Caco-2 (cell line): ENCODE results near the gene SLC24A1. TPM values are rescaled to one million over a fixed set of nuclear protein-coding genes. Genes with fewer than 3 reads are reported as not detected.

Experiments
- BruUV-seq: library from RNA; stranded (reverse); fragments of 400-500 nt; replicated peaks from 2 replicates; lab custom pipeline; 2021; lab: Mats Ljungman, UMichigan
- CTCF ChIA-PET: fragments of 300-600 bp; sonication (Branson Sonifier 250); formaldehyde crosslinking; loops from one replicate; lab custom pipeline; 2022; ENCODE audit warnings: antibody characterized with exemption; lab: Charles Lee
- POLR2A ChIA-PET: fragments of 300-600 bp; sonication (Branson Sonifier 250); formaldehyde crosslinking; loops from one replicate; lab custom pipeline; 2022; ENCODE audit warnings: antibody characterized with exemption; lab: Charles Lee
- DNase-seq, 2 experiments: peaks; one replicate each; pipeline versions ENCODE4 v3.0.0 to v3.0.0-alpha.2; 2020 to 2022
- H3K27me3 ChIP-seq: replicated peaks from 2 replicates; pipeline ENCODE4 v1.6.0; 2011; ENCODE audit warnings: low read length; ENCODE audit not compliant: control insufficient read depth, insufficient read depth
- H3K36me3 ChIP-seq: 2 replicates; pipeline ENCODE4 v1.5.1; 2011; ENCODE audit warnings: low read length; ENCODE audit not compliant: control insufficient read depth, insufficient read depth
- H3K4me1 ChIP-seq: fragments of 250-450 bp; sonication (Bioruptor Pico); 2 replicates; pipeline ENCODE4 v1.5.1; 2020; ENCODE audit warnings: mild to moderate bottlenecking
- H3K4me3 ChIP-seq: 2 replicates; pipeline ENCODE4 v1.5.1; 2011; ENCODE audit warnings: low read depth, mild to moderate bottlenecking, control low read depth, low read length
- H3K9me3 ChIP-seq: fragments of 250-450 bp; sonication (Bioruptor Pico); 2 replicates; pipeline ENCODE4 v1.5.1; 2020; ENCODE audit warnings: mild to moderate bottlenecking, moderate library complexity
- H3K27ac Mint-ChIP-seq: one replicate; pipeline ENCODE4 v1.8.0; 2022; ENCODE audit warnings: mixed read lengths; ENCODE audit not compliant: unreplicated experiment
- H3K27me3 Mint-ChIP-seq: one replicate; pipeline ENCODE4 v1.8.0; 2022; ENCODE audit warnings: mixed read lengths; ENCODE audit not compliant: insufficient read depth, unreplicated experiment
- H3K36me3 Mint-ChIP-seq: one replicate; pipeline ENCODE4 v1.8.0; 2022; ENCODE audit warnings: mild to moderate bottlenecking, mixed read lengths; ENCODE audit not compliant: insufficient read depth, unreplicated experiment
- H3K4me1 Mint-ChIP-seq: one replicate; pipeline ENCODE4 v1.8.0; 2022; ENCODE audit warnings: low read depth, mixed read lengths; ENCODE audit not compliant: unreplicated experiment
- H3K4me3 Mint-ChIP-seq: one replicate; pipeline ENCODE4 v1.8.0; 2022; ENCODE audit warnings: mild to moderate bottlenecking, moderate library complexity, mixed read lengths; ENCODE audit not compliant: unreplicated experiment
- H3K9me3 Mint-ChIP-seq: one replicate; pipeline ENCODE4 v1.8.0; 2022; ENCODE audit warnings: mixed read lengths; ENCODE audit not compliant: unreplicated experiment
- intact Hi-C: fragments of 100-400 bp; cut with micrococcal nuclease; formaldehyde crosslinking; loops from one replicate; pipeline ENCODE4 v1.10.0; 2022; ENCODE audit not compliant: unreplicated experiment
- total RNA-seq: library from RNA; stranded (reverse); gene quantifications from 2 replicates; pipeline ENCODE4 v1.2.3, GENCODE V29; 2022
- TF ChIP-seq, protein P1 (sequence below), 2 experiments: fragments of 200-600 bp in 1 of 2; IDR thresholded peaks; 1 replicate in 1 of 2; 2 replicates in 1 of 2; pipeline versions ENCODE4 v1.5.1 to v1.8.0; 2011 to 2022; ENCODE audit warnings: antibody characterized with exemption in 1 of 2, control low read depth in 1 of 2, inconsistent platforms in 1 of 2, low read depth in 1 of 2, low read length in 1 of 2, mild to moderate bottlenecking in 1 of 2, moderate library complexity in 1 of 2; ENCODE audit not compliant: insufficient read depth in 1 of 2, severe bottlenecking in 1 of 2, unreplicated experiment in 1 of 2

SLC24A1 gene
- total RNA-seq, 1 experiment from 2014 or later, result 8.7 TPM

DNA sequence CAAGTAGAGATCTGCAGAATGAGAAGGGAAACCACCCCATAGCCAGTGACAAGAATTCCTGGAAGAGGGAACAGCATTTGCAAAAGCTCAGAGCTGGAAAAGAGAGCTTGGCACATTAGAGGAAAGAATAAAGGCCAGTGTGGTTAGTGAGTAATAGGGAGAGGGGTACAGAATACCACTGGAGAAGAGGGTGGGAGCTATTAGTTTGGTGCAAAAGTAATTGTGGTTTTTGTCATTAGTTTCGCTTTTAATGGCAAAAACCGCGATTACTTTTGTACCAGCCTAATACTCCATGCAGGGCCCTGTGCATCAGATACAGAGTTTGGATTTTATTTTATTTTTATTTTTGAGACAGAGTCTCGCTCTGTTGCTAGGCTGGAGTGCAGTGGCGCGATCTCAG lies 9.8 kb downstream of the SLC24A1 start:
- H3K36me3 ChIP-seq, result no peaks in the 10 kb centered on the region
- POLR2A ChIA-PET, result no interaction called here
- BruUV-seq, result no TSS peak
- Mint-ChIP-seq H3K27me3 (no peaks in the 10 kb centered on the region), H3K4me1 (no peaks in the 10 kb centered on the region), H3K27ac (no peak overlapping the region), H3K4me3 (no peak overlapping the region), H3K36me3 (no peaks in the 10 kb centered on the region), H3K9me3 (no peaks in the 10 kb centered on the region)
- intact Hi-C loops, result no loop called here
- H3K4me1 ChIP-seq, result 0 out of 2 replicates have a peak, but pooled peaks cover 7% of the 10 kb centered on the region
- TF ChIP-seq, protein P1, sequence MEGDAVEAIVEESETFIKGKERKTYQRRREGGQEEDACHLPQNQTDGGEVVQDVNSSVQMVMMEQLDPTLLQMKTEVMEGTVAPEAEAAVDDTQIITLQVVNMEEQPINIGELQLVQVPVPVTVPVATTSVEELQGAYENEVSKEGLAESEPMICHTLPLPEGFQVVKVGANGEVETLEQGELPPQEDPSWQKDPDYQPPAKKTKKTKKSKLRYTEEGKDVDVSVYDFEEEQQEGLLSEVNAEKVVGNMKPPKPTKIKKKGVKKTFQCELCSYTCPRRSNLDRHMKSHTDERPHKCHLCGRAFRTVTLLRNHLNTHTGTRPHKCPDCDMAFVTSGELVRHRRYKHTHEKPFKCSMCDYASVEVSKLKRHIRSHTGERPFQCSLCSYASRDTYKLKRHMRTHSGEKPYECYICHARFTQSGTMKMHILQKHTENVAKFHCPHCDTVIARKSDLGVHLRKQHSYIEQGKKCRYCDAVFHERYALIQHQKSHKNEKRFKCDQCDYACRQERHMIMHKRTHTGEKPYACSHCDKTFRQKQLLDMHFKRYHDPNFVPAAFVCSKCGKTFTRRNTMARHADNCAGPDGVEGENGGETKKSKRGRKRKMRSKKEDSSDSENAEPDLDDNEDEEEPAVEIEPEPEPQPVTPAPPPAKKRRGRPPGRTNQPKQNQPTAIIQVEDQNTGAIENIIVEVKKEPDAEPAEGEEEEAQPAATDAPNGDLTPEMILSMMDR (IDR thresholded peaks at IDR 0.05; ENCODE audit: insufficient read depth in 1 of 2, low read depth in 1 of 2, low read length in 1 of 2, severe bottlenecking in 1 of 2, unreplicated experiment in 1 of 2), result no peak
- no peaks in the 10 kb centered on the region for H3K9me3 ChIP-seq
- DNase-seq, result no peak
- H3K27me3 ChIP-seq, result no peaks in the 10 kb centered on the region
- CTCF ChIA-PET, result no interaction called here
- H3K4me3 ChIP-seq, result no peak overlapping the region

DNA sequence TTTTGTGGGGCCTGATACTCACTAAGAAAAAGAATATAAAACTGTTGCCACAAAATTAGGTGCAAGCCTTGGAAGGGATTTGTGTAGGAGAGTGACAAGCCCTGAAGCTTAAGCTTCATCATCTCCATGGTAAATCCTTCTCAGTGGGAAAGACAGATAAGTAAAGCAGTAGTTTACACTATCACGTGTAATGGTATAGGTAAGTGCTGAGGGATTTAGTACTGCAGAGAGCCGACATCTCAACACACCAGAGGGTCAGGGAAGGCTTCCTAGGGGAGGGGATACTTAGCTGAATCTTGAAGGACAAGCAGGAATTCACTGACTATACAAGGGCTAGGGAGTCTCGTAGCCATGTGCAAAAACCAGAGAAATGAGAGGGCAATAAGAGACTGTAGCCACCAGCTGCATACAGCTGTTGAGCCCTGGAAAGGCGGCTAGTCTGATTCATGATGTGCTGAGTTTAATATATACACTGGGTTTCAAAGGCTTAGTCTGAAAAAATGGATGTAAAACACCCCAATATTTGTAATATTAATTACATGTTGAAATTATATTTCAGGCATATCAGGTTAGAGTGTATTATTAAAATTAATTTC lies 11.1 kb downstream of the SLC24A1 start:
- Histone ChIP-seq H3K9me3 (no peaks in the 10 kb centered on the region), H3K27me3 (no peaks in the 10 kb centered on the region), H3K36me3 (no peaks in the 10 kb centered on the region), H3K4me1 (0 out of 2 replicates have a peak, but pooled peaks cover 7% of the 10 kb centered on the region), H3K4me3 (no peak overlapping the region)
- POLR2A ChIA-PET, result no interaction called here
- Mint-ChIP-seq H3K27me3 (no peaks in the 10 kb centered on the region), H3K4me3 (no peak overlapping the region), H3K27ac (no peak overlapping the region), H3K4me1 (no peaks in the 10 kb centered on the region), H3K9me3 (no peaks in the 10 kb centered on the region), H3K36me3 (peaks cover 9% of the 10 kb centered on the region)
- TF ChIP-seq, protein P1 (IDR thresholded peaks at IDR 0.05; ENCODE audit: insufficient read depth in 1 of 2, low read depth in 1 of 2, low read length in 1 of 2, severe bottlenecking in 1 of 2, unreplicated experiment in 1 of 2), result no peak
- intact Hi-C loops, result no loop called here
- BruUV-seq, result no TSS peak
- CTCF ChIA-PET, result no interaction called here
- DNase-seq, result no peak

DNA sequence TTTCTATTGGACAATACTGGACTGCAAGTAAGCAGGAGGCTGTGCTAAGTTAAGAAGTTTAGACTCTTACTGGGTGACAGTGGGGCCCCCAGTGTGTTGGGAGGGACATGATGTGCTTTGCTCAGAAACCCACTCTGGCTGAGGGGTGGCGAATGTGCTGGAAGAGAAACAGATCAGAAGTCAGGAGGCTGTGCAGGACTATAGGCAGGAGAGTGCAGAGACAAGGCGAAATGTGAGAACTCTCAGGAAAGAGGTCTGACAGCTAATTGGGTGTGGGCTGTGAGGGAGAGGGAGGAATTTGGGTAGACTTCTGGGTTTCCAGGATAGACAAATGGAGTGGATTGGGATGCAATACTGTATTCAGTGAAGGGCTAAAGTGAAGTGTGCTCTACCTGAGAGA lies 12.0 kb downstream of the SLC24A1 start:
- Histone ChIP-seq H3K4me3 (no peak overlapping the region), H3K27me3 (no peaks in the 10 kb centered on the region), H3K9me3 (no peaks in the 10 kb centered on the region), H3K4me1 (0 out of 2 replicates have a peak, but pooled peaks cover 7% of the 10 kb centered on the region), H3K36me3 (no peaks in the 10 kb centered on the region)
- Mint-ChIP-seq H3K4me3 (no peak overlapping the region), H3K27me3 (no peaks in the 10 kb centered on the region), H3K4me1 (no peaks in the 10 kb centered on the region), H3K36me3 (peaks cover 9% of the 10 kb centered on the region), H3K27ac (no peak overlapping the region), H3K9me3 (no peaks in the 10 kb centered on the region)
- TF ChIP-seq, protein P1 (IDR thresholded peaks at IDR 0.05; ENCODE audit: insufficient read depth in 1 of 2, low read depth in 1 of 2, low read length in 1 of 2, severe bottlenecking in 1 of 2, unreplicated experiment in 1 of 2), result no peak
- POLR2A ChIA-PET, result no interaction called here
- DNase-seq, result no peak
- BruUV-seq, result no TSS peak
- intact Hi-C loops, result no loop called here
- CTCF ChIA-PET, result no interaction called here
